Retinal pigment epithelial cell (primary cell): ENCODE results near the gene SUPT3H.

Experiments used
- DNase-seq: peaks from one replicate; pipeline ENCODE4 v3.0.0-alpha.2; 2010; ENCODE audit warnings: low read depth
- H3K4me3 ChIP-seq: 2 replicates; pipeline ENCODE4 v1.5.1; 2011; ENCODE audit warnings: mild to moderate bottlenecking, low read length, control low read depth, moderate library complexity
- CTCF ChIP-seq: conservative IDR thresholded peaks from 2 replicates; pipeline ENCODE4 v1.5.1; 2011; ENCODE audit warnings: low read depth, low read length, control low read depth, inconsistent platforms

The SUPT3H gene

GRCh38 chr6:45012687-45013086, 365.0 kb downstream of the SUPT3H start:
- no peak overlapping the region for H3K4me3 ChIP-seq
- TF ChIP-seq CTCF = no peak
- DNase-seq = no peak

GRCh38 chr6:45009576-45009975, 368.2 kb downstream of the SUPT3H start:
- H3K4me3 ChIP-seq = no peak overlapping the region
- no peak for DNase-seq
- TF ChIP-seq CTCF = no peak

GRCh38 chr6:45006893-45007292, 370.8 kb downstream of the SUPT3H start:
- no peak for DNase-seq
- no peak for TF ChIP-seq CTCF
- H3K4me3 ChIP-seq = no peak overlapping the region

- DNase-seq = no peak
- no peak overlapping the region for H3K4me3 ChIP-seq
- TF ChIP-seq CTCF = no peak
Observed at GRCh38 chr6:45003961-45004360, 373.8 kb downstream of the SUPT3H start.

GRCh38 chr6:45003387-45003786, 374.3 kb downstream of the SUPT3H start:
- no peak overlapping the region for H3K4me3 ChIP-seq
- DNase-seq = no peak
- no peak for TF ChIP-seq CTCF

- H3K4me3 ChIP-seq = no peak overlapping the region
- no peak for DNase-seq
- no peak for TF ChIP-seq CTCF
Observed at GRCh38 chr6:45002390-45003105, 375.2 kb downstream of the SUPT3H start.

- no peak for DNase-seq
- no peak overlapping the region for H3K4me3 ChIP-seq
- no peak for TF ChIP-seq CTCF
Observed at GRCh38 chr6:45001663-45002062, 376.1 kb downstream of the SUPT3H start.
